GM18508 (cell line): ENCODE results near the gene PLG.
"Not testable (repeated sequence)": the region's sequence is repeated elsewhere in the genome, so short reads cannot be mapped to it uniquely, and the experiment has no call there.

Experiments
- ATAC-seq: cut with Tn5 transposase; IDR thresholded peaks from one replicate; pipeline ENCODE4 v1.9.1; 2021; ENCODE audit warnings: moderate number of reproducible peaks; ENCODE audit not compliant: insufficient read depth, unreplicated experiment

Gene PLG

GRCh38 chr6:160701918-160702680, at the start of gene PLG:
Gene PLG, plus strand, starts transcription at chr6:160702244. Its CDS starts 61 bp downstream, at chr6:160702305.
- not testable (repeated sequence) for ATAC-seq

- no peak for ATAC-seq
Observed at GRCh38 chr6:160659562-160659961, 42.5 kb upstream of the PLG start.

GRCh38 chr6:160661216-160661615, 40.8 kb upstream of the PLG start:
- no peak for ATAC-seq

GRCh38 chr6:160662429-160662828, 39.6 kb upstream of the PLG start:
- no peak for ATAC-seq

- no peak for ATAC-seq
Observed at GRCh38 chr6:160662842-160663241, 39.2 kb upstream of the PLG start.

- not testable (repeated sequence) for ATAC-seq
Observed at GRCh38 chr6:160664198-160664597, 37.8 kb upstream of the PLG start, which contains the start of gene LPA. Gene LPA, minus strand, starts transcription at chr6:160664275. Its CDS starts 61 bp downstream, at chr6:160664214.

- peak; percentile 63 for ATAC-seq
Observed at GRCh38 chr6:160667639-160668481, 34.2 kb upstream of the PLG start.

- ATAC-seq: no peak
Observed at GRCh38 chr6:160668589-160668988, 33.5 kb upstream of the PLG start.

- not testable (repeated sequence) for ATAC-seq
Observed at GRCh38 chr6:160676418-160676817, 25.6 kb upstream of the PLG start.

GRCh38 chr6:160678230-160678629, 23.8 kb upstream of the PLG start:
- no peak for ATAC-seq

GRCh38 chr6:160678744-160679401, 23.2 kb upstream of the PLG start:
- no peak for ATAC-seq

GRCh38 chr6:160679402-160679769, 22.7 kb upstream of the PLG start:
- no peak for ATAC-seq

- not testable (repeated sequence) for ATAC-seq
Observed at GRCh38 chr6:160685101-160685761, 16.8 kb upstream of the PLG start.

- ATAC-seq: no peak
Observed at GRCh38 chr6:160685762-160686450, 16.1 kb upstream of the PLG start.

- ATAC-seq: no peak
Observed at GRCh38 chr6:160690458-160690857, 11.6 kb upstream of the PLG start.

GRCh38 chr6:160691617-160692016, 10.4 kb upstream of the PLG start:
- no peak for ATAC-seq

- no peak for ATAC-seq
Observed at GRCh38 chr6:160692369-160692959, 9.6 kb upstream of the PLG start.

- ATAC-seq: not testable (repeated sequence)
Observed at GRCh38 chr6:160695025-160695424, 7.0 kb upstream of the PLG start.

GRCh38 chr6:160695622-160696021, 6.4 kb upstream of the PLG start:
- ATAC-seq: not testable (repeated sequence)
